Left kidney (tissue), 8 donors: Measurements from ENCODE around the gene RAB3A. TPM values are rescaled to one million over a fixed set of nuclear protein-coding genes. Genes with fewer than 3 reads are reported as not detected.

Experiments
- DNase-seq: peaks from one replicate; pipeline ENCODE4 v3.0.0-alpha.2; 2013
- long read RNA-seq, 8 donors: transcript quantifications; one replicate each; lab custom pipeline, GENCODE V29; 2026
- polyA plus RNA-seq: library from polyadenylated mRNA; unstranded; fragments of 120-200 nt; gene quantifications from one replicate; pipeline ENCODE4 v1.2.1, GENCODE V29; 2013; ENCODE audit not compliant: insufficient read length

RAB3A gene
- polyA plus RNA-seq: 3.8 TPM
- long read RNA-seq, donor 1, partial matches to known transcripts: 0 of 1 reads
- long read RNA-seq, donor 1, other reads (novel, unspliced or antisense): 0 of 1 reads
- long read RNA-seq, donor 2: 0 reads
- long read RNA-seq, donor 3, partial matches to known transcripts: 0 of 2 reads
- long read RNA-seq, donor 3, other reads (novel, unspliced or antisense): 0 of 2 reads
- long read RNA-seq, donor 4: 0 reads
- long read RNA-seq, donor 5, partial matches to known transcripts: 0 of 2 reads
- long read RNA-seq, donor 5, other reads (novel, unspliced or antisense): 0 of 2 reads
- long read RNA-seq, donor 6: 0 reads
- long read RNA-seq, donor 7, partial matches to known transcripts: 0 of 2 reads
- long read RNA-seq, donor 7, other reads (novel, unspliced or antisense): 0 of 2 reads
- long read RNA-seq, donor 8, partial matches to known transcripts: 0 of 1 reads
- long read RNA-seq, donor 8, other reads (novel, unspliced or antisense): 0 of 1 reads

GRCh38 chr19:18203863-18204393 is at the start of gene RAB3A:
Gene RAB3A, minus strand, starts transcription at chr19:18204042. Its CDS starts 1,302 bp downstream, at chr19:18202740.
- DNase-seq: peak; percentile 100

GRCh38 chr19:18253130-18253529 is 49.3 kb upstream of the RAB3A start:
- no peak for DNase-seq

- no peak for DNase-seq
Observed at GRCh38 chr19:18252370-18252717, 48.5 kb upstream of the RAB3A start.

- DNase-seq: peak; percentile 70
Observed at GRCh38 chr19:18251587-18252369, 47.9 kb upstream of the RAB3A start.

- no peak for DNase-seq
Observed at GRCh38 chr19:18249834-18250233, 46.0 kb upstream of the RAB3A start.

GRCh38 chr19:18245297-18245696 is 41.5 kb upstream of the RAB3A start:
- DNase-seq: no peak

GRCh38 chr19:18239303-18239702 is 35.5 kb upstream of the RAB3A start:
- no peak for DNase-seq

- no peak for DNase-seq
Observed at GRCh38 chr19:18234194-18234593, 30.4 kb upstream of the RAB3A start.

GRCh38 chr19:18233224-18233825 is 29.5 kb upstream of the RAB3A start:
- DNase-seq: peak; percentile 61

- no peak for DNase-seq
Observed at GRCh38 chr19:18232540-18233223, 28.8 kb upstream of the RAB3A start.

GRCh38 chr19:18231775-18232174 is 27.9 kb upstream of the RAB3A start:
- DNase-seq: no peak

- DNase-seq: no peak
Observed at GRCh38 chr19:18230941-18231734, 27.3 kb upstream of the RAB3A start.

GRCh38 chr19:18229915-18230314 is 26.1 kb upstream of the RAB3A start:
- no peak for DNase-seq

- no peak for DNase-seq
Observed at GRCh38 chr19:18229474-18229873, 25.6 kb upstream of the RAB3A start.

GRCh38 chr19:18227781-18228271 is 24.0 kb upstream of the RAB3A start:
- DNase-seq: no peak

GRCh38 chr19:18226956-18227780 is 23.3 kb upstream of the RAB3A start:
- DNase-seq: no peak

- no peak for DNase-seq
Observed at GRCh38 chr19:18225702-18226468, 22.0 kb upstream of the RAB3A start, which contains the start of gene PDE4C. Gene PDE4C, minus strand, starts transcription at chr19:18226438. Its CDS starts 23 bp downstream, at chr19:18226415.

- no peak for DNase-seq
Observed at GRCh38 chr19:18225355-18225701, 21.5 kb upstream of the RAB3A start.
